Measurements from ENCODE around the gene ATP5MC3.

DNA sequence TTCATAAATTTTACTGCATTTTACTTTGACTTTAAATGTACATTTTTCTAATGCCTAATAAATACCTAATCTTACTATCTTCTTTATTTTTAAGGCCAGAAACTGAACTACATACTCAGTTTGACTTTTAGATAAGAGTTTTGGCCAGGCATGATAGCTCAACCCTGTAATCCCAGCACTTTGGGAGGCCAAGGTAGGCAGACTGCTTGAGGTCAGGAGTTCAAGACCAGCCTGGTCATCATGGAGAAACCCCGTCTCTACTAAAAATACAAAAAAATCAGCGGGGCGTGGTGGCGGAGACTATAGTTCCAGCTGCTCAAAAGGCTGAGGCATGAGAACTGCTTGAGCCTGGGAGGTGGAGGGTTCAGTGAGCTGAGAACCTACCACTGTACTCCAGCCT lies 22.6 kb downstream of the ATP5MC3 start:
- TF ChIP-seq, protein P1, sequence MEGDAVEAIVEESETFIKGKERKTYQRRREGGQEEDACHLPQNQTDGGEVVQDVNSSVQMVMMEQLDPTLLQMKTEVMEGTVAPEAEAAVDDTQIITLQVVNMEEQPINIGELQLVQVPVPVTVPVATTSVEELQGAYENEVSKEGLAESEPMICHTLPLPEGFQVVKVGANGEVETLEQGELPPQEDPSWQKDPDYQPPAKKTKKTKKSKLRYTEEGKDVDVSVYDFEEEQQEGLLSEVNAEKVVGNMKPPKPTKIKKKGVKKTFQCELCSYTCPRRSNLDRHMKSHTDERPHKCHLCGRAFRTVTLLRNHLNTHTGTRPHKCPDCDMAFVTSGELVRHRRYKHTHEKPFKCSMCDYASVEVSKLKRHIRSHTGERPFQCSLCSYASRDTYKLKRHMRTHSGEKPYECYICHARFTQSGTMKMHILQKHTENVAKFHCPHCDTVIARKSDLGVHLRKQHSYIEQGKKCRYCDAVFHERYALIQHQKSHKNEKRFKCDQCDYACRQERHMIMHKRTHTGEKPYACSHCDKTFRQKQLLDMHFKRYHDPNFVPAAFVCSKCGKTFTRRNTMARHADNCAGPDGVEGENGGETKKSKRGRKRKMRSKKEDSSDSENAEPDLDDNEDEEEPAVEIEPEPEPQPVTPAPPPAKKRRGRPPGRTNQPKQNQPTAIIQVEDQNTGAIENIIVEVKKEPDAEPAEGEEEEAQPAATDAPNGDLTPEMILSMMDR (IDR thresholded peaks at IDR 0.05; ENCODE audit: low read depth, low read length), result no peak
- no peak for TF ChIP-seq EZH2phosphoT487 (IDR thresholded peaks at IDR 0.05; ENCODE audit: low read depth)
